PC-3 (cell line): ENCODE measurements around the gene LTBP4.

Source experiments
- CTCF ChIP-seq: fragments of 300-600 bp; sonication (generic); conservative IDR thresholded peaks from 2 replicates; pipeline ENCODE4 v1.5.1; 2017; ENCODE audit warnings: antibody characterized with exemption, low read depth, mild to moderate bottlenecking, low read length
- EZH2 ChIP-seq: fragments of 300-600 bp; sonication (generic); IDR thresholded peaks from one replicate; pipeline ENCODE4 v1.6.1; 2017; ENCODE audit warnings: antibody characterized with exemption, mild to moderate bottlenecking, low read length; ENCODE audit not compliant: unreplicated experiment
- EZH2phosphoT487 ChIP-seq: fragments of 300-600 bp; sonication (generic); IDR thresholded peaks from 2 replicates; pipeline ENCODE4 v1.6.1; 2018; ENCODE audit warnings: mild to moderate bottlenecking, antibody characterized with exemption, low read length, borderline replicate concordance

GRCh38 chr19:40556953-40557530 lies 44.1 kb upstream of the LTBP4 start:
- TF ChIP-seq EZH2phosphoT487 (no peak), CTCF (no peak), EZH2 (no peak)
